PC-9 (cell line): Measurements from ENCODE around the gene STK31.

Source experiments
- CTCF ChIP-seq: fragments of 200-600 bp; sonication (generic); conservative IDR thresholded peaks from 2 replicates; pipeline ENCODE4 v1.6.1; 2017; ENCODE audit warnings: mixed run types, antibody characterized with exemption, mild to moderate bottlenecking, moderate library complexity
- EZH2 ChIP-seq: fragments of 200-600 bp; sonication (generic); IDR thresholded peaks from 2 replicates; pipeline ENCODE4 v1.8.0; 2017; ENCODE audit warnings: antibody characterized with exemption, low read depth

GRCh38 chr7:23810099-23810498 is 100.1 kb downstream of the STK31 start:
- TF ChIP-seq CTCF: no peak
- TF ChIP-seq EZH2: no peak
